ENCODE results near the gene NFU1.

DNA sequence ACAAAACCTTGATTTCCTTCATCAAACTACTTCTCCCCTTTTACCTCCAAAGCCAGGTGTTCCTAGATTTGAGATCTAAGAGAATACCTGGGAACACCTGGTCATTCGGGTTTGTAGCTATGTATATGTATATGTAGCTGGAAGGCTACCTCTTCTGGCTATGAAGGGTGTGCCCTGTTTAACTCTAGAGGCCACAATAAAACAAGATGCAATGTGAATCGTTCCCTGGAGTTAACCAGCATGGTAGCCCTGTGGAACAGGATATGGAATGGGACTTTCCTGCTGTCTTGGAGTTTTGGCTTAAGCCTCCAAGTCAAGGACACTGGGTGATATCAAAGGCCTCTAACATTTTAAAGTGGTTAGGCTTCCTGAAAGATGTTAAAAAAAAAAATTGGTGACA is 17.7 kb upstream of the NFU1 start:
- TF ChIP-seq, protein P1, sequence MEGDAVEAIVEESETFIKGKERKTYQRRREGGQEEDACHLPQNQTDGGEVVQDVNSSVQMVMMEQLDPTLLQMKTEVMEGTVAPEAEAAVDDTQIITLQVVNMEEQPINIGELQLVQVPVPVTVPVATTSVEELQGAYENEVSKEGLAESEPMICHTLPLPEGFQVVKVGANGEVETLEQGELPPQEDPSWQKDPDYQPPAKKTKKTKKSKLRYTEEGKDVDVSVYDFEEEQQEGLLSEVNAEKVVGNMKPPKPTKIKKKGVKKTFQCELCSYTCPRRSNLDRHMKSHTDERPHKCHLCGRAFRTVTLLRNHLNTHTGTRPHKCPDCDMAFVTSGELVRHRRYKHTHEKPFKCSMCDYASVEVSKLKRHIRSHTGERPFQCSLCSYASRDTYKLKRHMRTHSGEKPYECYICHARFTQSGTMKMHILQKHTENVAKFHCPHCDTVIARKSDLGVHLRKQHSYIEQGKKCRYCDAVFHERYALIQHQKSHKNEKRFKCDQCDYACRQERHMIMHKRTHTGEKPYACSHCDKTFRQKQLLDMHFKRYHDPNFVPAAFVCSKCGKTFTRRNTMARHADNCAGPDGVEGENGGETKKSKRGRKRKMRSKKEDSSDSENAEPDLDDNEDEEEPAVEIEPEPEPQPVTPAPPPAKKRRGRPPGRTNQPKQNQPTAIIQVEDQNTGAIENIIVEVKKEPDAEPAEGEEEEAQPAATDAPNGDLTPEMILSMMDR (conservative IDR thresholded peaks at IDR 0.05; ENCODE audit: low read length) = no peak
- TF ChIP-seq EZH2phosphoT487 (IDR thresholded peaks at IDR 0.05; ENCODE audit: borderline replicate concordance) = no peak
